ENCODE results near the gene TRABD2A.

- TF ChIP-seq GABPA (IDR thresholded peaks at IDR 0.05; ENCODE audit: low read depth) (no peak), POLR2AphosphoS5 (IDR thresholded peaks at IDR 0.05; ENCODE audit: low read depth) (no peak)
Observed at GRCh38 chr2:84833481-84834150, 47.3 kb downstream of the TRABD2A start.
